ENCODE results near the gene CDH24. TPM values are rescaled to one million over a fixed set of nuclear protein-coding genes. Genes with fewer than 3 reads are reported as not detected.

Gene CDH24
- polyA plus RNA-seq, 1 donor (not counting 4 experiments of a cell fraction or from before 2014, with no cell fraction given): 3.9 TPM

DNA sequence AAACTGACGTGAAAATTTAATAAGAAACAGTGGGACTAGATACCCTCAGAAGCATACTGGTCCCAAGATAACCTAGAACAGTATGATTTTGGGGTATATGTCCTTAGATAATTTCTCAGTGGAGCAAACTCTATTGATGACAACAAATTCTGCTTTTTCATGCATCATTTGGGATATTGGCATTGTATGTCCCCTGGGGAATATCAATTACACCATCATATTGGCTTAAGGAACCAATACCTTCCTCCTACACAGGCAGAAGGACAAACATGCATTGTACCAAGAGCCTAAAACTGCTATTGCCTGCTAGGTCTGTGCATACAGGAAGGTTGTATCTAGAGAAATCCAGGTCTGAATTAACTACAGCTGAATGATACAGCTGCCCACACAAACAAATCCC, 17.6 kb upstream of the CDH24 start:
- H2AFZ ChIP-seq (ENCODE audit: control insufficient read depth, low read length): no peak overlapping the region
- H4K20me1 ChIP-seq (ENCODE audit: control insufficient read depth, extremely low read depth, insufficient read depth, low read length): no peaks in the 10 kb centered on the region
- H3K4me3 ChIP-seq (ENCODE audit: control insufficient read depth in 2 of 3, extremely low read depth in 1 of 3, insufficient read depth in 2 of 3, low read depth in 1 of 3, low read length in 3 of 3): no peak overlapping the region
- peaks cover 20% of the 10 kb centered on the region for H3K79me2 ChIP-seq (ENCODE audit: control insufficient read depth, insufficient read depth, low read length)
- TF ChIP-seq, protein P1, sequence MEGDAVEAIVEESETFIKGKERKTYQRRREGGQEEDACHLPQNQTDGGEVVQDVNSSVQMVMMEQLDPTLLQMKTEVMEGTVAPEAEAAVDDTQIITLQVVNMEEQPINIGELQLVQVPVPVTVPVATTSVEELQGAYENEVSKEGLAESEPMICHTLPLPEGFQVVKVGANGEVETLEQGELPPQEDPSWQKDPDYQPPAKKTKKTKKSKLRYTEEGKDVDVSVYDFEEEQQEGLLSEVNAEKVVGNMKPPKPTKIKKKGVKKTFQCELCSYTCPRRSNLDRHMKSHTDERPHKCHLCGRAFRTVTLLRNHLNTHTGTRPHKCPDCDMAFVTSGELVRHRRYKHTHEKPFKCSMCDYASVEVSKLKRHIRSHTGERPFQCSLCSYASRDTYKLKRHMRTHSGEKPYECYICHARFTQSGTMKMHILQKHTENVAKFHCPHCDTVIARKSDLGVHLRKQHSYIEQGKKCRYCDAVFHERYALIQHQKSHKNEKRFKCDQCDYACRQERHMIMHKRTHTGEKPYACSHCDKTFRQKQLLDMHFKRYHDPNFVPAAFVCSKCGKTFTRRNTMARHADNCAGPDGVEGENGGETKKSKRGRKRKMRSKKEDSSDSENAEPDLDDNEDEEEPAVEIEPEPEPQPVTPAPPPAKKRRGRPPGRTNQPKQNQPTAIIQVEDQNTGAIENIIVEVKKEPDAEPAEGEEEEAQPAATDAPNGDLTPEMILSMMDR (optimal IDR thresholded peaks at IDR 0.05 in 1 of 3, IDR thresholded peaks at IDR 0.05 in 1 of 3, conservative IDR thresholded peaks at IDR 0.05 in 1 of 3; ENCODE audit: extremely low read depth in 1 of 3, insufficient read depth in 2 of 3, low read length in 3 of 3): no peak
- TF ChIP-seq EZH2 (IDR thresholded peaks at IDR 0.05; ENCODE audit: low read length): no peak
- dilution Hi-C loops (cut with MboI; ENCODE audit: extremely low pct_ligation_motif_present, low sequenced_read_pairs): no loop called here
- FAIRE-seq (no peak), DNase-seq (ENCODE audit: low read depth, low spot score) (no peak)
- no peak overlapping the region for H3K9ac ChIP-seq (ENCODE audit: control insufficient read depth, extremely low read depth, insufficient read depth, low read length)
- no peaks in the 10 kb centered on the region for H3K27me3 ChIP-seq (ENCODE audit: control insufficient read depth, extremely low read depth, insufficient read depth, low read length)
- H3K4me2 ChIP-seq (ENCODE audit: control insufficient read depth, extremely low read depth, insufficient read depth, low read depth, low read length): no peak overlapping the region
- peaks cover 16 to 48% of the 10 kb centered on the region in 2 experiments for H3K36me3 ChIP-seq (ENCODE audit: control insufficient read depth in 2 of 2, extremely low read depth in 1 of 2, insufficient read depth in 2 of 2, low read length in 2 of 2)
- H3K9me1 ChIP-seq (ENCODE audit: control insufficient read depth, extremely low read depth, insufficient read depth, low read length): no peaks in the 10 kb centered on the region
- no peaks in the 10 kb centered on the region for H3K9me3 ChIP-seq (ENCODE audit: control insufficient read depth, low read depth, low read length)
- H3K27ac ChIP-seq (ENCODE audit: control insufficient read depth, insufficient read depth, low read length): no peak overlapping the region
- peaks cover 29% of the 10 kb centered on the region for H3K4me1 ChIP-seq (ENCODE audit: control insufficient read depth, extremely low read depth, insufficient read depth, low read length)

DNA sequence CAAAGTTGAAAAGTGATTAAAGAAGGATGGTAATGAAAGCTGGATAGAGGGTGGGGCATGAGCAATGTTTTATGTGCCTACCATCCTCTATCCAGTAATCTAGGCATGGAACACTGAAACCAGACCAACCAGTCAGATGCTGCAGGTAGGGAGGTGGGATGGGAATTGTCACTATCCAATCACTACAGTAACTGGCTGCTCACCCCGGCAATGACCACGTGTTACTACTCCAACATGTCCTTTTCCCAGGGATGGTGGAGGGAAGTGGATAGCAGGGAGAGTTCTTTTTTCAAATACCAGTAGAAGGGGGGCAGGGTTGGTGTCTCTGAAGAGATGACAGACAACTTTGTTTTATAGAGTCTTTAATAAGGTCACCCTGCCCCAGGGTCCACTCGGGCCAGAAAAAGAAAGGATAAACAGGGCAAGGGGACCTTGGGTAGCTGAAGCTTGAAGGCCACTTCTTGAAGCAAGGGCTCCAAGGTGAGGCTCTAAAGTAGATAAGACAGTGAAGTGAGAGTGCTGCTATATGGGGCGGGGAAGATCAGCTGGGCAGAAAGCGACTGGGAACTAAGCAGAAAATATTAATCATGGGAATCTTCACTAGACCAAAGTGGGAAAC, 14.7 kb upstream of the CDH24 start:
- FAIRE-seq (no peak), DNase-seq (ENCODE audit: low read depth, low spot score) (no peak)
- Histone ChIP-seq H3K27me3 (ENCODE audit: control insufficient read depth, extremely low read depth, insufficient read depth, low read length) (no peaks in the 10 kb centered on the region), H3K4me3 (ENCODE audit: control insufficient read depth in 2 of 3, extremely low read depth in 1 of 3, insufficient read depth in 2 of 3, low read depth in 1 of 3, low read length in 3 of 3) (peak overlapping the region in 1 of 3 experiments; percentile 83), H3K4me2 (ENCODE audit: control insufficient read depth, extremely low read depth, insufficient read depth, low read depth, low read length) (peak overlapping the region; percentile 93), H3K27ac (ENCODE audit: control insufficient read depth, insufficient read depth, low read length) (peak overlapping the region; percentile 87), H4K20me1 (ENCODE audit: control insufficient read depth, extremely low read depth, insufficient read depth, low read length) (peaks cover 12% of the 10 kb centered on the region), H3K36me3 (ENCODE audit: control insufficient read depth in 2 of 2, extremely low read depth in 1 of 2, insufficient read depth in 2 of 2, low read length in 2 of 2) (peaks cover 31 to 50% of the 10 kb centered on the region in 2 experiments), H3K9ac (ENCODE audit: control insufficient read depth, extremely low read depth, insufficient read depth, low read length) (peak overlapping the region; percentile 92), H3K9me3 (ENCODE audit: control insufficient read depth, low read depth, low read length) (no peaks in the 10 kb centered on the region), H3K79me2 (ENCODE audit: control insufficient read depth, insufficient read depth, low read length) (peaks cover 41% of the 10 kb centered on the region), H2AFZ (ENCODE audit: control insufficient read depth, low read length) (no peak overlapping the region), H3K9me1 (ENCODE audit: control insufficient read depth, extremely low read depth, insufficient read depth, low read length) (no peaks in the 10 kb centered on the region), H3K4me1 (ENCODE audit: control insufficient read depth, extremely low read depth, insufficient read depth, low read length) (peaks cover 23% of the 10 kb centered on the region)
- TF ChIP-seq, protein P1 (optimal IDR thresholded peaks at IDR 0.05 in 1 of 3, IDR thresholded peaks at IDR 0.05 in 1 of 3, conservative IDR thresholded peaks at IDR 0.05 in 1 of 3; ENCODE audit: extremely low read depth in 1 of 3, insufficient read depth in 2 of 3, low read length in 3 of 3): no peak
- no peak for TF ChIP-seq EZH2 (IDR thresholded peaks at IDR 0.05; ENCODE audit: low read length)
- dilution Hi-C loops (cut with MboI; ENCODE audit: extremely low pct_ligation_motif_present, low sequenced_read_pairs): no loop called here
